GM21576 (cell line): ENCODE data around the gene ZNF81.
"Not testable (repeated sequence)": the region's sequence is repeated elsewhere in the genome, so short reads cannot be mapped to it uniquely, and the experiment has no call there.

Experiments
- ATAC-seq: cut with Tn5 transposase; IDR thresholded peaks from one replicate; pipeline ENCODE4 v1.9.1; 2021; ENCODE audit warnings: mild to moderate bottlenecking, moderate library complexity; ENCODE audit not compliant: unreplicated experiment

Gene ZNF81

GRCh38 chrX:47843363-47843762 lies 6.7 kb downstream of the ZNF81 start:
- ATAC-seq, result no peak

- ATAC-seq, result no peak
Measured at GRCh38 chrX:47844117-47844516, 7.4 kb downstream of the ZNF81 start.

- no peak for ATAC-seq
Measured at GRCh38 chrX:47846040-47846439, 9.3 kb downstream of the ZNF81 start.

- ATAC-seq, result no peak
Measured at GRCh38 chrX:47849778-47850177, 13.1 kb downstream of the ZNF81 start.

- ATAC-seq, result not testable (repeated sequence)
Measured at GRCh38 chrX:47850389-47850788, 13.7 kb downstream of the ZNF81 start.

GRCh38 chrX:47850901-47851300 lies 14.2 kb downstream of the ZNF81 start:
- ATAC-seq, result no peak

GRCh38 chrX:47854474-47854873 lies 17.8 kb downstream of the ZNF81 start:
- ATAC-seq, result no peak

GRCh38 chrX:47859686-47860085 lies 23.0 kb downstream of the ZNF81 start:
- no peak for ATAC-seq

- no peak for ATAC-seq
Measured at GRCh38 chrX:47862680-47863079, 26.0 kb downstream of the ZNF81 start.

- ATAC-seq, result no peak
Measured at GRCh38 chrX:47863187-47863586, 26.5 kb downstream of the ZNF81 start.

GRCh38 chrX:47864300-47864699 lies 27.6 kb downstream of the ZNF81 start:
- ATAC-seq, result no peak

GRCh38 chrX:47864785-47865184 lies 28.1 kb downstream of the ZNF81 start:
- ATAC-seq, result no peak

GRCh38 chrX:47873123-47873522 lies 36.4 kb downstream of the ZNF81 start:
- no peak for ATAC-seq

GRCh38 chrX:47877327-47877726 lies 40.6 kb downstream of the ZNF81 start:
- no peak for ATAC-seq

- ATAC-seq, result no peak
Measured at GRCh38 chrX:47878198-47878597, 41.5 kb downstream of the ZNF81 start.

GRCh38 chrX:47879463-47879862 lies 42.8 kb downstream of the ZNF81 start:
- ATAC-seq, result no peak

- no peak for ATAC-seq
Measured at GRCh38 chrX:47880927-47881326, 44.2 kb downstream of the ZNF81 start.

- ATAC-seq, result no peak
Measured at GRCh38 chrX:47885501-47885900, 48.8 kb downstream of the ZNF81 start.

- no peak for ATAC-seq
Measured at GRCh38 chrX:47898024-47898423, 61.3 kb downstream of the ZNF81 start.

GRCh38 chrX:47900833-47901232 lies 64.1 kb downstream of the ZNF81 start:
- no peak for ATAC-seq

- ATAC-seq, result no peak
Measured at GRCh38 chrX:47902161-47902560, 65.5 kb downstream of the ZNF81 start.

- ATAC-seq, result no peak
Measured at GRCh38 chrX:47915886-47916493, 79.3 kb downstream of the ZNF81 start.

GRCh38 chrX:47918274-47918673 lies 81.6 kb downstream of the ZNF81 start:
- ATAC-seq, result no peak
